Measurements from ENCODE around the gene ACBD4.

DNA sequence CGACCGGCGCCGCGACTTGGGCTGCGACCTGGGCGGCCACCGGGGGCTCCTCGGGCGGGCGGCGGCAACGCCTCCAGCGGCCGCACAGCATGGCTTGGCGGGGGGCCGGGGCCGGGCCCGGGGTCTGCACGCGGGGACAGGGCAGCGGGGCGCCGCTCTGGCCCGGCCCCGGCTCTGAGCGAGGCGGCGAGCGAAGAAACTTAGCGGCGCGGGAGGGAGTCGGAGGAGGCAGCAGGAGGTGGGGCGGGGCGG, 3.2 kb upstream of the ACBD4 start, which contains the start of gene PLCD3:
- no peak for TF ChIP-seq POLR2A (IDR thresholded peaks at IDR 0.05)
- TF ChIP-seq POLR2AphosphoS5 (IDR thresholded peaks at IDR 0.05; ENCODE audit: insufficient read depth in 1 of 2, low read depth in 1 of 2) = no peak

Measured in vagina (tissue), 2 donors.